ENCODE results near the gene HGF.
"Not testable (repeated sequence)": the region's sequence is repeated elsewhere in the genome, so short reads cannot be mapped to it uniquely, and the experiment has no call there.

Gene HGF

GRCh38 chr7:81810476-81811155, 40.8 kb upstream of the HGF start:
- Histone ChIP-seq H3K27me3 (ENCODE audit: insufficient read depth, poor library complexity, severe bottlenecking) (no peaks in the 10 kb centered on the region), H3K27ac (replicated peaks) (peak overlapping the region; percentile 79), H3K4me3 (replicated peaks; ENCODE audit: insufficient read depth, low read length) (no peak overlapping the region)
- TF ChIP-seq REST (IDR thresholded peaks at IDR 0.05; ENCODE audit: insufficient replicate concordance, low read depth) (no peak), POLR2AphosphoS5 (IDR thresholded peaks at IDR 0.05; ENCODE audit: low read depth) (no peak), SPI1 (IDR thresholded peaks at IDR 0.05; ENCODE audit: borderline replicate concordance, low read depth) (peak; percentile 52; the same call in 1 of the 2 replicates), GABPA (IDR thresholded peaks at IDR 0.05; ENCODE audit: low read depth) (no peak)
- TF ChIP-seq, protein P1, sequence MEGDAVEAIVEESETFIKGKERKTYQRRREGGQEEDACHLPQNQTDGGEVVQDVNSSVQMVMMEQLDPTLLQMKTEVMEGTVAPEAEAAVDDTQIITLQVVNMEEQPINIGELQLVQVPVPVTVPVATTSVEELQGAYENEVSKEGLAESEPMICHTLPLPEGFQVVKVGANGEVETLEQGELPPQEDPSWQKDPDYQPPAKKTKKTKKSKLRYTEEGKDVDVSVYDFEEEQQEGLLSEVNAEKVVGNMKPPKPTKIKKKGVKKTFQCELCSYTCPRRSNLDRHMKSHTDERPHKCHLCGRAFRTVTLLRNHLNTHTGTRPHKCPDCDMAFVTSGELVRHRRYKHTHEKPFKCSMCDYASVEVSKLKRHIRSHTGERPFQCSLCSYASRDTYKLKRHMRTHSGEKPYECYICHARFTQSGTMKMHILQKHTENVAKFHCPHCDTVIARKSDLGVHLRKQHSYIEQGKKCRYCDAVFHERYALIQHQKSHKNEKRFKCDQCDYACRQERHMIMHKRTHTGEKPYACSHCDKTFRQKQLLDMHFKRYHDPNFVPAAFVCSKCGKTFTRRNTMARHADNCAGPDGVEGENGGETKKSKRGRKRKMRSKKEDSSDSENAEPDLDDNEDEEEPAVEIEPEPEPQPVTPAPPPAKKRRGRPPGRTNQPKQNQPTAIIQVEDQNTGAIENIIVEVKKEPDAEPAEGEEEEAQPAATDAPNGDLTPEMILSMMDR (IDR thresholded peaks at IDR 0.05; ENCODE audit: insufficient read depth, low read length): no peak
- DNase-seq (ENCODE audit: low read depth in 1 of 2, low spot score in 1 of 2): peak; percentile 10 to 63

- DNase-seq (ENCODE audit: low read depth in 1 of 2, low spot score in 1 of 2); H3K27me3 ChIP-seq (ENCODE audit: insufficient read depth, poor library complexity, severe bottlenecking); H3K27ac ChIP-seq (replicated peaks); H3K4me3 ChIP-seq (replicated peaks; ENCODE audit: insufficient read depth, low read length): not testable (repeated sequence)
Observed at GRCh38 chr7:81808310-81808709, 38.5 kb upstream of the HGF start.

DNA sequence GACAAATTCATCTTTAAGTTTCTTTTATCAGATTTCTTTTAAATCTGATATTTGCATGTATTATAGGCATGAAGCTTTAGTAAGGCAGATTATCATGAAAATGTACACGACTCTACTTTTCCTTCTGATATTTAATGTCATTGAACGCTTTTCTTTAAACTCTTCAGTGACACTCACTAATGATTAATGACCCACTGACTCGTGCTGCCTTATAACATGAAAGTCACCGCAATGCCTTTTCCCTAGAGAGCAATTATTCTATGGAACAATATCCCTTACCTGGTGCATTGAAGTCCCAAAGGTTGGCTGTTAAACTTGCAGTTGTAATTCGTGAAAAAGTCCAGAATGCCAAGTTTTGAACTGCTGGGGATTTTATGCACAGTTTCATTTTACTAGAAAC, 33.4 kb upstream of the HGF start:
- H3K27me3 ChIP-seq (ENCODE audit: insufficient read depth, poor library complexity, severe bottlenecking): no peaks in the 10 kb centered on the region
- no peak for DNase-seq (ENCODE audit: low read depth in 1 of 2, low spot score in 1 of 2)
- no peak overlapping the region for H3K27ac ChIP-seq (replicated peaks)
- no peak overlapping the region for H3K4me3 ChIP-seq (replicated peaks; ENCODE audit: insufficient read depth, low read length)
- TF ChIP-seq POLR2AphosphoS5 (IDR thresholded peaks at IDR 0.05; ENCODE audit: low read depth) (no peak), GABPA (IDR thresholded peaks at IDR 0.05; ENCODE audit: low read depth) (no peak), REST (IDR thresholded peaks at IDR 0.05; ENCODE audit: insufficient replicate concordance, low read depth) (no peak)
- TF ChIP-seq, protein P1 (IDR thresholded peaks at IDR 0.05; ENCODE audit: insufficient read depth, low read length): no peak

GRCh38 chr7:81802251-81802650, 32.4 kb upstream of the HGF start:
- H3K27ac ChIP-seq (replicated peaks): no peak overlapping the region
- H3K4me3 ChIP-seq (replicated peaks; ENCODE audit: insufficient read depth, low read length): no peak overlapping the region
- H3K27me3 ChIP-seq (ENCODE audit: insufficient read depth, poor library complexity, severe bottlenecking): no peaks in the 10 kb centered on the region
- TF ChIP-seq SPI1 (IDR thresholded peaks at IDR 0.05; ENCODE audit: borderline replicate concordance, low read depth): no peak
- no peak for TF ChIP-seq REST (IDR thresholded peaks at IDR 0.05; ENCODE audit: insufficient replicate concordance, low read depth)
- TF ChIP-seq, protein P1 (IDR thresholded peaks at IDR 0.05; ENCODE audit: insufficient read depth, low read length): no peak
- no peak for TF ChIP-seq POLR2AphosphoS5 (IDR thresholded peaks at IDR 0.05; ENCODE audit: low read depth)
- DNase-seq (ENCODE audit: low read depth in 1 of 2, low spot score in 1 of 2): no peak

Measured in HL-60 (cell line).